Uterus (tissue), 4 donors: Measurements from ENCODE around the gene MYH11. TPM values are rescaled to one million over a fixed set of nuclear protein-coding genes. Genes with fewer than 3 reads are reported as not detected.
"Not testable (repeated sequence)": the region's sequence is repeated elsewhere in the genome, so short reads cannot be mapped to it uniquely, and the experiment has no call there.

Experiments used
- DNase-seq, 2 donors: peaks; one replicate each; pipeline ENCODE4 v3.0.0-alpha.2; 2019 to 2020
- H3K27ac ChIP-seq, 2 donors: fragments of 200-600 bp; sonication (generic); 1 replicate in 1 of 2; 2 replicates in 1 of 2; pipeline ENCODE4 v1.5.1; 2016 to 2018
- H3K27me3 ChIP-seq, 2 donors: fragments of 200-600 bp; sonication (generic); one replicate each; pipeline ENCODE4 v1.5.1; 2018 to 2019; ENCODE audit warnings: control low read depth in 1 of 2
- H3K36me3 ChIP-seq, 2 donors: fragments of 200-600 bp; sonication (generic); one replicate each; pipeline ENCODE4 v1.5.1; 2019; ENCODE audit warnings: control low read depth in 1 of 2
- H3K4me1 ChIP-seq, 2 donors: fragments of 200-600 bp; sonication (generic); one replicate each; pipeline ENCODE4 v1.5.1; 2018 to 2019; ENCODE audit warnings: control low read depth in 1 of 2
- H3K4me3 ChIP-seq, 2 donors: fragments of 200-600 bp; sonication (generic); 1 replicate in 1 of 2; 2 replicates in 1 of 2; pipeline ENCODE4 v1.5.1; 2018 to 2019; ENCODE audit warnings: mild to moderate bottlenecking in 1 of 2
- H3K9me3 ChIP-seq, 2 donors: fragments of 200-600 bp; sonication (generic); one replicate each; pipeline ENCODE4 v1.5.1; 2019; ENCODE audit warnings: control low read depth in 1 of 2
- POLR2A ChIP-seq, 2 donors: fragments of 450-650 bp; IDR thresholded peaks; one replicate each; pipeline ENCODE4 v1.6.1; 2016; ENCODE audit warnings: antibody characterized with exemption in 2 of 2, mild to moderate bottlenecking in 1 of 2, moderate library complexity in 1 of 2
- intact Hi-C: fragments of 100-400 bp; cut with DNase I; formaldehyde crosslinking; loops from one replicate; pipeline ENCODE4 v1.15.1; 2023; ENCODE audit warnings: low total_unique reads
- total RNA-seq, 4 donors: library from RNA; depleted of rRNA in 3 of 4; stranded (reverse); fragments of >200 nt in 3 of 4; gene quantifications; one replicate each; pipeline versions ENCODE4 v1.1.0 to v1.2.4, GENCODE V29; 2014 to 2023
- TF ChIP-seq, protein P1 (sequence below), 4 experiments: fragments of 200-600 bp in 2 of 4; fragments of 450-650 bp in 2 of 4; sonication (generic) in 2 of 4; IDR thresholded peaks; one replicate each; pipeline ENCODE4 v1.5.1; 2016 to 2019; ENCODE audit warnings: antibody characterized with exemption in 4 of 4, mild to moderate bottlenecking in 2 of 4, moderate library complexity in 1 of 4
- donor health status: DM: yes; HTN: yes; CAD: no.

Gene MYH11
- total RNA-seq, 4 donors from 2014 or later = 447 to 1,893 (median 822) TPM

DNA sequence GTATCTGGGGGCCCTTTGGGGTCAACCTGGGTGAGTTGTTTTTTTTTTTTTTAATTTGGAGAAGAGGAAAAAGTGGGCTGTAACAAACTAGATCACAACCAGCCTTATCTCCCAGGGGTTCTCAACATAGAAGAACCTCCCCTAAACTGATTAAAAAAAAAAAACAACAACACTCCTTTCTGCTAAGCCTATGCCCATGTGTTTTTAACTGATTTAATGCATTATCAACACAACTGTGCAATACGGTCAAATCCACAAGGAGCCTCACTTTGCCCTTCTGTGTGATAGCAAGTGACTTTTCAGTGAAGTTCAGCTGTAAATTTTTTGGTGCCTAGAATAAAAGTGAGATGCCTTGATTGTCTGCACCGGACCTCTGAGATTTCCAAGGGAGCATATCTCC, 646 bp downstream of the MYH11 start:
- peak overlapping the region; percentile 88 to 92 for H3K27ac ChIP-seq
- H3K4me1 ChIP-seq = no peaks in the 10 kb centered on the region
- intact Hi-C loops = no loop called here
- no peaks in the 10 kb centered on the region for H3K27me3 ChIP-seq
- no peak for TF ChIP-seq POLR2A (IDR thresholded peaks at IDR 0.05)
- TF ChIP-seq, protein P1, sequence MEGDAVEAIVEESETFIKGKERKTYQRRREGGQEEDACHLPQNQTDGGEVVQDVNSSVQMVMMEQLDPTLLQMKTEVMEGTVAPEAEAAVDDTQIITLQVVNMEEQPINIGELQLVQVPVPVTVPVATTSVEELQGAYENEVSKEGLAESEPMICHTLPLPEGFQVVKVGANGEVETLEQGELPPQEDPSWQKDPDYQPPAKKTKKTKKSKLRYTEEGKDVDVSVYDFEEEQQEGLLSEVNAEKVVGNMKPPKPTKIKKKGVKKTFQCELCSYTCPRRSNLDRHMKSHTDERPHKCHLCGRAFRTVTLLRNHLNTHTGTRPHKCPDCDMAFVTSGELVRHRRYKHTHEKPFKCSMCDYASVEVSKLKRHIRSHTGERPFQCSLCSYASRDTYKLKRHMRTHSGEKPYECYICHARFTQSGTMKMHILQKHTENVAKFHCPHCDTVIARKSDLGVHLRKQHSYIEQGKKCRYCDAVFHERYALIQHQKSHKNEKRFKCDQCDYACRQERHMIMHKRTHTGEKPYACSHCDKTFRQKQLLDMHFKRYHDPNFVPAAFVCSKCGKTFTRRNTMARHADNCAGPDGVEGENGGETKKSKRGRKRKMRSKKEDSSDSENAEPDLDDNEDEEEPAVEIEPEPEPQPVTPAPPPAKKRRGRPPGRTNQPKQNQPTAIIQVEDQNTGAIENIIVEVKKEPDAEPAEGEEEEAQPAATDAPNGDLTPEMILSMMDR (IDR thresholded peaks at IDR 0.05) = no peak
- DNase-seq = no peak
- H3K4me3 ChIP-seq = peak overlapping the region; percentile 47 to 56
- no peaks in the 10 kb centered on the region for H3K36me3 ChIP-seq
- no peaks in the 10 kb centered on the region for H3K9me3 ChIP-seq

- H3K27me3 ChIP-seq = no peaks in the 10 kb centered on the region
- no peaks in the 10 kb centered on the region for H3K36me3 ChIP-seq
- no peak for TF ChIP-seq POLR2A (IDR thresholded peaks at IDR 0.05)
- TF ChIP-seq, protein P1 (IDR thresholded peaks at IDR 0.05) = no peak
- no peaks in the 10 kb centered on the region for H3K4me1 ChIP-seq
- intact Hi-C loops = no loop called here
- no peaks in the 10 kb centered on the region for H3K9me3 ChIP-seq
- peak overlapping the region; percentile 47 to 56 for H3K4me3 ChIP-seq
- DNase-seq = no peak
- peak overlapping the region; percentile 88 to 92 for H3K27ac ChIP-seq
Observed at GRCh38 chr16:15855704-15856003, 1.2 kb downstream of the MYH11 start.

DNA sequence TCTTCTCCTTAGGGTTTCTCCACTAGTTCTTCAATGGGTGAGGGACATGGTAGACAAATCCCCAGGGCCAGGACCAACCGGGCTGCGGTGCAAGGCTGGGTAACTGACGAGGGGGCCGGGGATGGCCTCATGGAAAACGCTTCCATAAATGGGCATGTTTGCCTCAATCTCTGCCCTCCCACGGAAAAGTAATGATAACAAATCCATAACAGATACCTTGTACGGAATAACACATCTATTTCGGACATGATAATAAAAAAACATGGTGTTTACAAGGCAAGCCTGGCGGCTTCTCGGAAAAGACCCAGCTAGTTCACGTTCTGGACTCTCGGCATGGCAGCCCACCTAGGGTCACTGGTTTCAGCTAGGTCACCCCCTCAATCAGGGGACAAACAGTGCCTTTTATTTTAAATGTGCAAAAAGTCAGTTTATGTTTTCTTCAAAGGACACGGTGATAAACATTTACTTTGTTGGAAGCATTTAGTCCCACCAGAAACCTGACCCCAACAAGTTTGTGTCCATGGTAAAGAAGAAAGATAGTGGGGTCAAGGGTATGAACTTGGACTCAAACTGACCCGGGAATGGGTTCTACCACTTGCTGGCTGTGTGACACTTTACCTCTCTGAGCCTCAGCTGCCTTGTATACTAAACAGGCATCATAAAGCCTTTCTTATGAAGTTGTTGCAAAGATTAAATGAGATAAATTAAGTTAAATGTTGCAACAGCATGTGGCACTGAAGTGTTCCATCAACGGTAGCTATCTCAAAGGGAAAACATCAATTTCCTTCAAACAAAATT, 1.7 kb downstream of the MYH11 start:
- Histone ChIP-seq H3K36me3 (no peaks in the 10 kb centered on the region), H3K27me3 (no peaks in the 10 kb centered on the region), H3K27ac (peak overlapping the region; percentile 88 to 92), H3K4me3 (peak overlapping the region; percentile 47 to 56), H3K4me1 (no peaks in the 10 kb centered on the region), H3K9me3 (no peaks in the 10 kb centered on the region)
- DNase-seq = peak; percentile 62 to 80
- intact Hi-C loops = no loop called here
- TF ChIP-seq POLR2A (IDR thresholded peaks at IDR 0.05) = peak in 1 of 2 donors; percentile 30
- TF ChIP-seq, protein P1 (IDR thresholded peaks at IDR 0.05) = no peak

GRCh38 chr16:15854061-15854460, 2.8 kb downstream of the MYH11 start:
- Histone ChIP-seq H3K36me3 (no peaks in the 10 kb centered on the region), H3K9me3 (no peaks in the 10 kb centered on the region), H3K4me1 (no peaks in the 10 kb centered on the region), H3K27ac (peak overlapping the region; percentile 88 to 92), H3K4me3 (peak overlapping the region; percentile 47 to 56), H3K27me3 (no peaks in the 10 kb centered on the region)
- intact Hi-C loops = no loop called here
- DNase-seq = no peak
- TF ChIP-seq, protein P1 (IDR thresholded peaks at IDR 0.05) = no peak
- no peak for TF ChIP-seq POLR2A (IDR thresholded peaks at IDR 0.05)

GRCh38 chr16:15853021-15853420, 3.8 kb downstream of the MYH11 start:
- TF ChIP-seq, protein P1 (IDR thresholded peaks at IDR 0.05) = no peak
- TF ChIP-seq POLR2A (IDR thresholded peaks at IDR 0.05) = no peak
- no peaks in the 10 kb centered on the region for H3K4me1 ChIP-seq
- H3K36me3 ChIP-seq = no peaks in the 10 kb centered on the region
- peak overlapping the region; percentile 88 to 92 for H3K27ac ChIP-seq
- DNase-seq = no peak
- no peaks in the 10 kb centered on the region for H3K27me3 ChIP-seq
- peak overlapping the region; percentile 47 to 56 for H3K4me3 ChIP-seq
- intact Hi-C loops = no loop called here
- H3K9me3 ChIP-seq = no peaks in the 10 kb centered on the region

DNA sequence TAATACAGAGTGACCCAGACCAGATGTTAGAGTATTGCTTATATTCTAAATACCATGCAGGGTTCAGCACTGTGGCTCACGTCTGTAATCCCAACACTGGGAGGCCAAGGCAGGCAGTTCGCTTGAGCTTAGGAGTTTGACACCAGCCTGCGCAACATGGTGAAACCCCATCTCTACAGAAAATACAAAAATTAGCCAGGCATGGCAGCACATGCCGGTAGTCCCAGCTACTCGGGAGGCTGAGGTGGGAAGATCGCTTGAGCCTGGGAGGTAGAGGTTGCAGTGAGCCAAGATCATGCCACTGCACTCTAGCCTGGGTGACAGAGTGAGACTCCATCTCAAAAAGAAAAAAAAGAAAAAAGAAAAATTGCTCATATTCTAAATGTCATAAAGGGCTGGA, 6.3 kb downstream of the MYH11 start:
- not testable (repeated sequence) for H3K4me1 ChIP-seq, H3K36me3 ChIP-seq

More for the DNA sequence above, 6.3 kb downstream of the MYH11 start:
- H3K27me3 ChIP-seq, intact Hi-C loops, H3K9me3 ChIP-seq, DNase-seq: not testable (repeated sequence)
- Histone ChIP-seq H3K27ac (peak overlapping the region; percentile 73 to 92), H3K4me3 (peak overlapping the region in 1 of 2 donors; percentile 13)
